Measurements from ENCODE around the gene C8G.

The C8G gene

GRCh38 chr9:136949817-136950655 is 5.0 kb downstream of the C8G start:
- TF ChIP-seq POLR2A (IDR thresholded peaks at IDR 0.05; ENCODE audit: low read length): peak; percentile 55
- TF ChIP-seq GATA1 (IDR thresholded peaks at IDR 0.05; ENCODE audit: low read depth, low read length): no peak
- peak; percentile 92 to 96 for DNase-seq

- no peak for DNase-seq
- no peak for TF ChIP-seq GATA1 (IDR thresholded peaks at IDR 0.05; ENCODE audit: low read depth, low read length)
- no peak for TF ChIP-seq POLR2A (IDR thresholded peaks at IDR 0.05; ENCODE audit: low read length)
Observed at GRCh38 chr9:136950656-136951276, 5.7 kb downstream of the C8G start.

DNA sequence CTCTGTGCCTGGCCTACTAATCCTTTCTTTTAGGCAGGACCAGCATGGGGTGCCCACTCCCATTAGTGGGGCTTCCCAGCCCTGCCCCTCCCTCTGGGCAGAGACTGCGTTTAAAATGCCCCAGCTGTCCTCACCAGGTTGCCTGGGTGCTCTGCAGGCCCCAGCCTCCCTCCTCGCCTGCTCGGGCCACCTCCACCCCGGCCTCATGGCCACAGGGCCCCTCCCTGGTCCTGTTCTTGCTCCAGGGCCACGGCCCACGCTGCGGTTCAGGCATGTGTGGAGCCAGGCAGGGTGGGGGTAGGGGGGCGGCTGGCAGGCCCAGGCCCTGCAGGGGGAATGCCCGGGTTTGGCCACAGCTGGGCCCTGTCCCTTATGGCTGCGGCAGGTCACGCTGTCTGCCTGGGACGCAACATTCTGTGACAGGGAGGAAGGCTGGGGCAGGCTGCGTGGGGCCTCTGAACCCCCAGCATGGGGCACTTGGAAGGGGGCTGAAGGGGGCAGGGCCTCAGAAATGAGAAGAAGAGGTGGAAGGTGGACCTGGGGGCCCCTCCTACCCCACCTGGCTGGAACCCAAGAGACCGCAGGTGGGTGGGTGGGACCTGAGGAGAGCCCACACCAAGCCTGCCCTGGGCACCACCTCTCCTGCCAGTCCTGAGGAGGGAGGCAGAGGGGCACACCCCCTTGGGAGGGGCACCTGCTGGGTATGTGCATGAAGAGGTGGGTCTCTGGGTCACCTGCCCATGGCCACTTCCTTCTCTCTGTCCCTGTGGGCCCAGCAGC is 6.7 kb downstream of the C8G start, which contains the start of gene LCN12:
Gene LCN12 (plus strand): TSS at position 733 of the 780 bp plus-strand sequence. CDS start 55 bp downstream, outside the sequence.
- no peak for DNase-seq

DNA sequence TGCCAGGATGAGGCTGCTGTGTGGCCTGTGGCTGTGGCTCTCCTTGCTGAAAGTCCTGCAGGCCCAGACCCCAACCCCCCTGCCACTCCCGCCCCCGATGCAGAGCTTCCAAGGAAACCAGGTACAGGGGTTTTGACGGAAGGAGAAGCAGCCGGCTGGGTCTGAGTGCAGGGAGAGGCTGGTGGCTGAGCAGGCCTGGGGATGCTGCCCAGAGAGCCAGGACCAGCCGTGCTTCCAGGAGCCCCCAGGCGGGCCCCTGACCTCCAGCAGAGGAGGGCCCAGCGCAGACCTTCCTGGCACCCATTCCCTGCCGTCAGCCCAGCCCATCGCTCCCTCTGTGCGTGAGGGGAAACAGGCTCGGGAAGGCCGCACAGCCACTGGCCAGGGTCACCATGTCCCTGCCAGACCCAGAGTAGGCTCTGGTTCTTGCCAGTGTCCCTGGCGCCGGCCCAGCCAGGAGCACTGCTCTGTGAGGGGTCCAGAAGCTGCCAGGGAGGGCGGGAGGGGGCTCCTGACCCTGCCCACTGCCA is 7.3 kb downstream of the C8G start:
- no peak for DNase-seq

More for the DNA sequence above, 6.7 kb downstream of the C8G start, which contains the start of gene LCN12:
- TF ChIP-seq GATA1 (IDR thresholded peaks at IDR 0.05; ENCODE audit: low read depth, low read length) (no peak), POLR2A (IDR thresholded peaks at IDR 0.05; ENCODE audit: low read length) (no peak)

DNA sequence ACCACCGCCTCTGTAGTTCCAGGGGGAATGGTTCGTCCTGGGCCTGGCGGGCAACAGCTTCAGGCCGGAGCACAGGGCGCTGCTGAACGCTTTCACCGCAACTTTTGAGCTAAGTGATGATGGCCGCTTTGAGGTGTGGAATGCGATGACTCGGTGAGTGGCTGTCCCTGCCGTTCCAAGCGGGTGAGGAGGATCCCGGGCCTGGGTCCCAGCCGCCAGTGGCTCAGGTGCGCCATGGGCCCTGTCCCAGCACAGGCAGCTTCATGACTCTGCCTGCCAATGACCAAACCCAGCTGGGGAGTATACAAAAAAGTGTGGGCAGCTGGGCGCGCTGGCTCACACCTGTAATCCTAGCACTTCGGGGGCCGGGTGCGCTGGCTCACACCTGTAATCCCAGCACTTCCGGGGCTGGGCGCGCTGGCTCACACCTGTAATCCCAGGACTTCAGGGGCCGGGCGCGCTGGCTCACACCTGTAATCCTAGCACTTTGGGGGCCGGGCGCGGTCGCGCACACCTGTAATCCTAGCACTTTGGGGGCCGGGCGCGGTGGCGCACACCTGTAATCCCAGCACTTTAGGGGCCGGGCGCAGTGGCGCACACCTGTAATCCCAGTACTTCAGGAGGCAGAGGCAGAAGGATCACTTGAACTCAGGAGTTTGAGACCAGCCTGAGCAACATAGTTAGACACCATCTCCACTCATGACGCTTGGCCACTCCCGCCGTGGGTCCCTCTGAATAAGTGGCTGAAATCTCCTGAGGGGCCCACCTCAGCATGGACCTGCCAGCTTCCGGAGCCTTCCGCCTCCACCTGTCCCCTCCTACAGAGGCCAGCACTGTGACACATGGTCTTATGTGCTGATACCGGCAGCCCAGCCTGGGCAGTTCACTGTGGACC is 8.1 kb downstream of the C8G start:
- no peak for DNase-seq
- TF ChIP-seq GATA1 (IDR thresholded peaks at IDR 0.05; ENCODE audit: low read depth, low read length) (no peak), POLR2A (IDR thresholded peaks at IDR 0.05; ENCODE audit: low read length) (no peak)

More for the DNA sequence above, 7.3 kb downstream of the C8G start:
- TF ChIP-seq POLR2A (IDR thresholded peaks at IDR 0.05; ENCODE audit: low read length) (no peak), GATA1 (IDR thresholded peaks at IDR 0.05; ENCODE audit: low read depth, low read length) (no peak)

DNA sequence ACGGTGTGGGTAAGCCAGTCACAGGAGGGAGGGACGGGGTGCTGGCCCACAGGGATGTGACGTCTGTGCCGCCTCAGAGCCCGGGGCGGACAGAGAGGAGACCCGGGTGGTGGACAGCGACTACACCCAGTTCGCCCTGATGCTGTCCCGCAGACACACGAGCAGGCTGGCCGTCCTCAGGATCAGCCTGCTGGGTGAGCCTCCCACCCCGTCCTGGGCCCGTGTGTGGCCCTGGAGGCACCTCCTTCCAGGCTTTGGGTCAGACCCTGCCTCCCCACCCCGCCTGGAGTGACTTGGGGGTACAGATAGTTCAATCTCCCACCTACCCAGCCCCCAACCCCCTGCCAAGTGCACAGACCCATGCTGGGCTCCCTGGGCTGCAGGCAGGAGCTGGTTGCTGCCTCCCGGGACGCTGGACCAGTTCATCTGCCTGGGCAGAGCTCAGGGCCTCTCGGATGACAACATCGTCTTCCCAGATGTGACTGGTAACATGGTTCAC is 8.8 kb downstream of the C8G start:
- no peak for DNase-seq

GRCh38 chr9:136954270-136955083 is 9.4 kb downstream of the C8G start:
- no peak for TF ChIP-seq POLR2A (IDR thresholded peaks at IDR 0.05; ENCODE audit: low read length)
- no peak for TF ChIP-seq GATA1 (IDR thresholded peaks at IDR 0.05; ENCODE audit: low read depth, low read length)
- no peak for DNase-seq

More for the DNA sequence above, 8.8 kb downstream of the C8G start:
- no peak for TF ChIP-seq GATA1 (IDR thresholded peaks at IDR 0.05; ENCODE audit: low read depth, low read length)
- TF ChIP-seq POLR2A (IDR thresholded peaks at IDR 0.05; ENCODE audit: low read length): no peak

GRCh38 chr9:136955202-136955942 is 10.3 kb downstream of the C8G start:
- TF ChIP-seq POLR2A (IDR thresholded peaks at IDR 0.05; ENCODE audit: low read length) (no peak), GATA1 (IDR thresholded peaks at IDR 0.05; ENCODE audit: low read depth, low read length) (no peak)
- DNase-seq: no peak

DNA sequence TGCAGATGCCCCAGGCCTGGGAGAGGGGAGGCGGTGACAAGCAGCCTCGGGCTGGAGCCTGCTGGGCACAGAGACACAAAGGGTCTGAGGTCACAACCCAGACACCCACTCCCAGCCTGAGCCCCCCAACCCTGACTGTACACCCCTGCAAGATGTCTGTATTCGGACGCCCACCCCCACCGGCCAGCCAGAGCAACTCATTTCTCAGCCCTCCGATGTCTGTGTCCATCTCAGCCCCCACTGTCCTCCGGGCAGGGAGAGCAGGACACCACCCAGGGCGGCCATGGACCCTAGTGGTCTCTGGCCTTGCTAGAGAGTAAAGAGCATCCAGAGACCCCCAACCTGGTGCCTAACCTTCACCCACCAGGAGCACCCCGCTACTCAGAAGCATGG is 10.9 kb downstream of the C8G start:
- no peak for DNase-seq
- TF ChIP-seq POLR2A (IDR thresholded peaks at IDR 0.05; ENCODE audit: low read length): no peak
- no peak for TF ChIP-seq GATA1 (IDR thresholded peaks at IDR 0.05; ENCODE audit: low read depth, low read length)

GRCh38 chr9:136956604-136957003 is 11.6 kb downstream of the C8G start:
- no peak for TF ChIP-seq POLR2A (IDR thresholded peaks at IDR 0.05; ENCODE audit: low read length)
- no peak for TF ChIP-seq GATA1 (IDR thresholded peaks at IDR 0.05; ENCODE audit: low read depth, low read length)
- no peak for DNase-seq

DNA sequence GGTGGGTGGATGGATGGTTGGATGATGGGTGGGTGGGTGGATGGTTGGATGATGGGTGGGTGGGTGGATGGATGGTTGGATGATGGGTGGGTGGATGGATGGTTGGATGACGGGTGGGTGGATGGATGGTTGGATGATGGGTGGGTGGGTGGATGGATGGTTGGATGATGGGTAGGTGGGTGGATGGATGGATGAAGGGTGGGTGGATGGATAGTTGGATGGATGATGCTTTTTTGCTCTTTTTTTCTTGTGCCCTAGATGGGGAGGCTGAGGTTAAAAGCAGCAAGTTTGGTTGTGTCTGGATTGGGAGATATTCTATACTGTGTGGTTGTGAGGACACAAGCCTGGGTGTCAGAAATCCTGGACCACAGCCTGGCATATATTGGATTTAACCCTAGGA is 12.4 kb downstream of the C8G start:
- DNase-seq: no peak
- TF ChIP-seq POLR2A (IDR thresholded peaks at IDR 0.05; ENCODE audit: low read length): no peak
- no peak for TF ChIP-seq GATA1 (IDR thresholded peaks at IDR 0.05; ENCODE audit: low read depth, low read length)

Data from erythroblast (primary cell).